ENCODE data around the gene MEX3D.

- TF ChIP-seq EZH2 (IDR thresholded peaks at IDR 0.05), result no peak
- no peak for TF ChIP-seq POLR2AphosphoS5 (IDR thresholded peaks at IDR 0.05; ENCODE audit: borderline replicate concordance, low read depth, low read length)
- no peak for TF ChIP-seq FOXP2 (optimal IDR thresholded peaks at IDR 0.05; ENCODE audit: control extremely low read depth, extremely low read length, insufficient read depth)
These were observed 47.8 kb downstream of the MEX3D start for GRCh38 chr19:1520203-1520780.
